Keratinocyte (primary cell): ENCODE results near the gene HLA-DMA. TPM values are rescaled to one million over a fixed set of nuclear protein-coding genes. Genes with fewer than 3 reads are reported as not detected.

Experiments used
- DNase-seq: peaks from one replicate; pipeline ENCODE4 v3.0.0-alpha.2; 2011; ENCODE audit warnings: low read depth, missing footprints, low spot score
- FAIRE-seq: peaks from 2 replicates; lab custom pipeline; 2011; peaks lifted over from hg19 to GRCh38; lab: Jason Lieb, UNC
- H2AFZ ChIP-seq: 2 replicates; pipeline ENCODE4 v1.6.0; 2012; ENCODE audit warnings: low read length, control low read depth, inconsistent platforms; ENCODE audit not compliant: control insufficient read depth
- H3K27ac ChIP-seq: 2 replicates; pipeline ENCODE4 v1.5.1; 2011; ENCODE audit warnings: low read length; ENCODE audit not compliant: control insufficient read depth, insufficient read depth
- H3K27me3 ChIP-seq: 3 replicates; pipeline ENCODE4 v1.6.0; 2011; ENCODE audit warnings: low read length; ENCODE audit not compliant: control insufficient read depth, insufficient read depth; ENCODE audit errors: extremely low read depth
- H3K36me3 ChIP-seq, 2 experiments: 2 replicates in 1 of 2; 3 replicates in 1 of 2; pipeline ENCODE4 v1.5.1; 2011; ENCODE audit warnings: low read length in 2 of 2, mild to moderate bottlenecking in 1 of 2; ENCODE audit not compliant: control insufficient read depth in 2 of 2, insufficient read depth in 2 of 2; ENCODE audit errors: extremely low read depth in 1 of 2
- H3K4me1 ChIP-seq: 3 replicates; pipeline ENCODE4 v1.5.1; 2011; ENCODE audit warnings: low read length; ENCODE audit not compliant: control insufficient read depth, insufficient read depth; ENCODE audit errors: extremely low read depth
- H3K4me2 ChIP-seq: 3 replicates; pipeline ENCODE4 v1.6.0; 2011; ENCODE audit warnings: low read depth, low read length; ENCODE audit not compliant: control insufficient read depth, insufficient read depth; ENCODE audit errors: extremely low read depth
- H3K4me3 ChIP-seq, 3 experiments: fragments of 200-600 bp in 1 of 3; sonication (generic) in 1 of 3; 2 replicates in 2 of 3; 3 replicates in 1 of 3; pipeline ENCODE4 v1.5.1; 2011 to 2016; ENCODE audit warnings: low read length in 3 of 3, mild to moderate bottlenecking in 3 of 3, control low read depth in 2 of 3, inconsistent platforms in 1 of 3, low read depth in 1 of 3, mixed read lengths in 1 of 3, mixed run types in 1 of 3, moderate library complexity in 1 of 3; ENCODE audit not compliant: control insufficient read depth in 2 of 3, insufficient read depth in 2 of 3; ENCODE audit errors: extremely low read depth in 1 of 3
- H3K79me2 ChIP-seq: 2 replicates; pipeline ENCODE4 v1.6.0; 2012; ENCODE audit warnings: low read length; ENCODE audit not compliant: control insufficient read depth, insufficient read depth
- H3K9ac ChIP-seq: 3 replicates; pipeline ENCODE4 v1.6.0; 2011; ENCODE audit warnings: low read length; ENCODE audit not compliant: control insufficient read depth, insufficient read depth; ENCODE audit errors: extremely low read depth
- H3K9me1 ChIP-seq: 3 replicates; pipeline ENCODE4 v1.6.0; 2011; ENCODE audit warnings: low read length; ENCODE audit not compliant: control insufficient read depth, insufficient read depth; ENCODE audit errors: extremely low read depth
- H3K9me3 ChIP-seq: 2 replicates; pipeline ENCODE4 v1.5.1; 2012; ENCODE audit warnings: low read depth, low read length; ENCODE audit not compliant: control insufficient read depth
- H4K20me1 ChIP-seq: 3 replicates; pipeline ENCODE4 v1.6.0; 2011; ENCODE audit warnings: low read length; ENCODE audit not compliant: control insufficient read depth, insufficient read depth; ENCODE audit errors: extremely low read depth
- CTCF ChIP-seq, 3 experiments: IDR thresholded peaks in 1 of 3; conservative IDR thresholded peaks in 1 of 3; optimal IDR thresholded peaks in 1 of 3; 2 replicates in 2 of 3; 3 replicates in 1 of 3; pipeline versions ENCODE3 to v1.5.1; 2011; ENCODE audit warnings: low read length in 3 of 3, mild to moderate bottlenecking in 3 of 3, moderate library complexity in 2 of 3, control low read depth in 1 of 3, inconsistent platforms in 1 of 3; ENCODE audit not compliant: insufficient read depth in 2 of 3; ENCODE audit errors: extremely low read depth in 1 of 3
- EZH2 ChIP-seq: IDR thresholded peaks from one replicate; pipeline ENCODE4 v1.6.1; 2012; ENCODE audit warnings: inconsistent platforms, mild to moderate bottlenecking, low read length, moderate library complexity
- dilution Hi-C: fragments of 300-500 bp; cut with MboI; formaldehyde crosslinking; loops from one replicate; pipeline ENCODE4 v1.7.0; 2020; ENCODE audit warnings: low sequenced_read_pairs; ENCODE audit not compliant: extremely low pct_ligation_motif_present
- polyA plus RNA-seq, 5 experiments: library from polyadenylated mRNA; depleted of rRNA in 3 of 5; stranded (reverse) in 3 of 5; stranded (forward) in 1 of 5; unstranded in 1 of 5; fragments of >200 nt; gene quantifications; 1 replicate in 1 of 5; 2 replicates in 3 of 5; 3 replicates in 1 of 5; pipeline versions ENCODE4 v1.2.1 to v1.2.3, GENCODE V29; 2011 to 2012; ENCODE audit warnings: missing spikeins in 2 of 5, low read depth in 1 of 5, low replicate concordance in 1 of 5

Gene HLA-DMA
- polyA plus RNA-seq, 1 donor (not counting 4 experiments of a cell fraction or from before 2014, with no cell fraction given) = 2.6 TPM

GRCh38 chr6:32977953-32978324 is 25.0 kb upstream of the HLA-DMA start:
- no peaks in the 10 kb centered on the region for H3K9me3 ChIP-seq
- H3K4me1 ChIP-seq = peaks cover 25% of the 10 kb centered on the region
- peaks cover 60 to 83% of the 10 kb centered on the region in 2 experiments for H3K36me3 ChIP-seq
- no peak overlapping the region for H2AFZ ChIP-seq
- peaks cover 83% of the 10 kb centered on the region for H4K20me1 ChIP-seq
- dilution Hi-C loops = no loop called here
- TF ChIP-seq EZH2 (no peak), CTCF (optimal IDR thresholded peaks at IDR 0.05 in 1 of 3, IDR thresholded peaks at IDR 0.05 in 1 of 3, conservative IDR thresholded peaks at IDR 0.05 in 1 of 3; ENCODE audit: extremely low read depth in 1 of 3, insufficient read depth in 2 of 3, low read length in 3 of 3) (no peak)
- H3K27me3 ChIP-seq = no peaks in the 10 kb centered on the region
- no peak overlapping the region for H3K4me2 ChIP-seq
- peaks cover 10% of the 10 kb centered on the region for H3K9me1 ChIP-seq
- FAIRE-seq = no peak
- H3K79me2 ChIP-seq = peaks cover 63% of the 10 kb centered on the region
- no peak overlapping the region for H3K4me3 ChIP-seq
- no peak for DNase-seq
- H3K27ac ChIP-seq = no peak overlapping the region
- H3K9ac ChIP-seq = no peak overlapping the region

- H3K27me3 ChIP-seq = no peaks in the 10 kb centered on the region
- FAIRE-seq (no peak), DNase-seq (no peak)
- peaks cover 63 to 88% of the 10 kb centered on the region in 2 experiments for H3K36me3 ChIP-seq
- H3K4me2 ChIP-seq = no peak overlapping the region
- H3K79me2 ChIP-seq = peaks cover 68% of the 10 kb centered on the region
- no peak for TF ChIP-seq CTCF (optimal IDR thresholded peaks at IDR 0.05 in 1 of 3, IDR thresholded peaks at IDR 0.05 in 1 of 3, conservative IDR thresholded peaks at IDR 0.05 in 1 of 3; ENCODE audit: extremely low read depth in 1 of 3, insufficient read depth in 2 of 3, low read length in 3 of 3)
- TF ChIP-seq EZH2 = no peak
- H3K9me3 ChIP-seq = no peaks in the 10 kb centered on the region
- H3K4me1 ChIP-seq = peaks cover 25% of the 10 kb centered on the region
- no peak overlapping the region for H3K27ac ChIP-seq
- no peak overlapping the region for H3K9ac ChIP-seq
- H3K4me3 ChIP-seq = no peak overlapping the region
- peaks cover 10% of the 10 kb centered on the region for H3K9me1 ChIP-seq
- dilution Hi-C loops = no loop called here
- H2AFZ ChIP-seq = no peak overlapping the region
- H4K20me1 ChIP-seq = peaks cover 88% of the 10 kb centered on the region
Observed at GRCh38 chr6:32977272-32977952, 24.5 kb upstream of the HLA-DMA start.
